Stimulated activated CD8-positive, alpha-beta memory T cell treated with anti-CD3 and anti-CD28 coated beads, Interleukin-12 subunit alpha, Interleukin-12 subunit beta, amount 100 ng/mL, for 24 hours (primary cell): ENCODE results near the gene C12orf76.
"Not testable (repeated sequence)": the region's sequence is repeated elsewhere in the genome, so short reads cannot be mapped to it uniquely, and the experiment has no call there.

Experiments used
- DNase-seq: peaks from one replicate; pipeline ENCODE4 v3.0.0-alpha.2; 2020; ENCODE audit errors: extremely low read depth

Gene C12orf76

GRCh38 chr12:110065540-110065939 is 17.2 kb upstream of the C12orf76 start:
- no peak for DNase-seq

- DNase-seq: no peak
These were observed 13.9 kb upstream of the C12orf76 start for GRCh38 chr12:110062241-110062640.

GRCh38 chr12:110059651-110060000 is 11.3 kb upstream of the C12orf76 start:
- no peak for DNase-seq

DNA sequence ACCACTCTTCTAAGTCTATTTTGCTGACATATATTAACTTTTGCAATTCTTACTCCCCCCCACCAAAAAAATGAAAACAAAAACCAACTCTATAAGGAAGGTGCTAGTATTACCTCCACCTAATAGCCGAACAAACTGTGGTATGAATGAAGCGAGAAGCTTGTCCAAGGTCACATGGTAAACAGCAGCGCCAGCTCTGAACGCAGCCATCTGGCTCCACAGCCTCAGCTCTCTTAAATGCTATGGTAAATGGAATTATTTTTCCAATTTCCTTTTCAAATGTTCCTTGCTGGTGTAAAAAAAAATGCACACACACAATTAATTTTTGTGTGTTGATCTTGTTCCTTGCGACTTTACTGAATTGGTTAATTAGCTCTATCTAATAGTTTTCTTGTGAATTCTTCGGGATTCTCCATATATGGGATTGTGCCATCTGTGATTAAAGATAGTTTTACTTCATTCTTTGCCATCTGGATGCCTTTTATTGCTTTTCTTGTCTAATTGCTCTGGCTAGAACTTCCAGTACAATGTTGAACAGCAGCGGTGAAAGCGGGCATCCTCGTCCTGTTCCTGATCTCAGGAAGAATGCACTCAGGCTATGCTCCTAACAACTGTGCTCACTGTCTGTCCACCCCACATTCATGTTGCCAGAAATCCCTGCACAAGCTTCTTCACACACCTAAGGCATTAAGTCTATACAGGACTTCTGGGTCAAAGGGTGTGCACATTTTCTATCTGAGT is 10.7 kb upstream of the C12orf76 start:
- no peak for DNase-seq

- not testable (repeated sequence) for DNase-seq
These were observed 8.3 kb upstream of the C12orf76 start for GRCh38 chr12:110056643-110057042.

- DNase-seq: not testable (repeated sequence)
These were observed 7.3 kb upstream of the C12orf76 start for GRCh38 chr12:110055375-110056352.

DNA sequence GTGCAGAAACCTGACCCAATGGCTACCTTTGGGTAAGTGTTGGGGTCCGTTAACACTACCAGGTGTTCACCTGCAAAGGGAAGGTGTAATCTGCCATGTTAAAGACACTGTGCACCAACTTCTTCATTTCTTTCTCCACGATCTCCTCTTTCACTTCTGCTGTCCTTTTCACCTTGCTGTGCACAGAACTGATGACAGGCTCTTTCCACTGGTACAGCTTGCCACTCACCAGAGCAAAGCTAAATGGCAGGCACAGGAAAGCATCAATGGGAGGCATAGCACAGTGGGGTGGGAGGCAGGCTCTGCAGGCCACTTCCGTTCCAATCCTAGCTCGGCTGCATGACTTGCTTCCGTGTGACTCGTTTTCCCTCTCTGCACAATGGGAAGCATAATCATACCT is 2.6 kb upstream of the C12orf76 start:
- DNase-seq: no peak

GRCh38 chr12:110049666-110050065 is 1.3 kb upstream of the C12orf76 start:
- not testable (repeated sequence) for DNase-seq

GRCh38 chr12:110049034-110049433 is 712 bp upstream of the C12orf76 start:
- not testable (repeated sequence) for DNase-seq

- no peak for DNase-seq
These were observed 903 bp downstream of the C12orf76 start for GRCh38 chr12:110047297-110047940.

DNA sequence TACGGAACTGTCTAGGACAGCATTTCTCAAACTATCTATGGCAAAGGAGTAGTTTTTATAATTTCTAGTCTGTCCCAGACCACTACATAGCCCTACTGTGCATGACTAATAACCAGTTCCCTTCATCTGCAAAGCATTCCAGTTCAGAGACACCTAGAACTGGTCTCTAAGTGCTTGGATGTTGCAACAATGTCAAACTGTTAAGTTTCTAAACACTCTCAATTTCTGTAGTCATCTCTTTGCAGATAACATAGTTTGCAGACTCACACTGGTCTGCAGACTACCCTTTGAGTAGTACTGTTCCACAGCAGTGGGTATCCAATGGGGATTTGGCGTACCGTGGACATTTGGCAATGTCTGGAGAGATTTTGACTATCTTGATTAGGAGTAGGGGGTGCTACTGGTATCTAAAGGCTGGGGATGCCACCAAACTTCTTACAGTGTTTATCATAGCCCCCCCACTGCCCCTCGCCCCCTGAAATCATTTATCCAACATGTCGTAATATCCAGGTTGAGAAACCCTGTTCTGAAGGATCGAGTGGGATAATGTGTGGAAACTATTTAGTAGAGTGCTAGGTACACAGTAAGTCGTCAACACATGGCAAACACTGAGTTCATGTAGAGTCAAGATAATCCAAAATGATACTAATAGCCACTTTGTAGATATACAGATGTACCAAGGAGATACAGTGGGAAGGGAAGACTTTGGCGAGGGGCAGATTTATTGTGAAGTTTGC is 1.7 kb downstream of the C12orf76 start:
- DNase-seq: no peak

- no peak for DNase-seq
These were observed 6.1 kb downstream of the C12orf76 start for GRCh38 chr12:110042264-110042663.

DNA sequence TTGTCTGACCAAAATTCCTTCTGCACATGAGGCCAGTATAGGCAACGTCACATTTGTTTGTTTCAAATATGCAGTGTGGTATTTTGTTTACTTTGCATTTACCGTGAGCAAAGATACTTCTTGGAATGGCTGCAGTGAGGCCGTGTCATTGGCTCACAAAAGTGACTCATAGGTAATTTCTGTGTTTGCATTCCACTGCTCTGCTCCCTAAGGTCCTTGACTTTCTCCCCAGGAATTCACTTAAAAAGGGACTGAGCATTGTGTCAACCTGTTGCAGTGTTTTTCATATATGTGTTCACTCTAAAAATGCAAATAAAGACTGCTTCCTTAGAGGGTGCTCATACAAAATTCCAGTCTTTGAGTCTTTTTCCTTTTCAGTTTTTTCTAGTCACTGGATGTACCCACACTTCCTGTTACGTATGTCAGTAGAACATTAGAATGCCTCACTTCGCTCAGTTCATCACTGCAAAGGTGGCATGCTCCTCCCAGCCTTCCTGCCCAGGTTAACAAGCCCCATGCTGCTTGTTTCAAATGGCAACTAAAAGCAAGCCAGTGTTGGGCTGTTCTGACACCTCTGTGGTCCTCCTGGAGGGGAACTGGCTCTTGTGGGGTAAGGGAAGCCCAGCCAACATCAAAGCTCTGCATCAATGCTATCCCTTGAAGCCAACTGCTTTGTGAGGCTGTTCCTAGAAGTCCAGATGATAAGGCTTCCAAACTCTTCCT is 9.1 kb downstream of the C12orf76 start:
- no peak for DNase-seq

- no peak for DNase-seq
These were observed 9.6 kb downstream of the C12orf76 start for GRCh38 chr12:110038741-110039084.

GRCh38 chr12:110037315-110037714 is 11.0 kb downstream of the C12orf76 start:
- DNase-seq: no peak

GRCh38 chr12:110035534-110036104 is 12.7 kb downstream of the C12orf76 start:
- no peak for DNase-seq

DNA sequence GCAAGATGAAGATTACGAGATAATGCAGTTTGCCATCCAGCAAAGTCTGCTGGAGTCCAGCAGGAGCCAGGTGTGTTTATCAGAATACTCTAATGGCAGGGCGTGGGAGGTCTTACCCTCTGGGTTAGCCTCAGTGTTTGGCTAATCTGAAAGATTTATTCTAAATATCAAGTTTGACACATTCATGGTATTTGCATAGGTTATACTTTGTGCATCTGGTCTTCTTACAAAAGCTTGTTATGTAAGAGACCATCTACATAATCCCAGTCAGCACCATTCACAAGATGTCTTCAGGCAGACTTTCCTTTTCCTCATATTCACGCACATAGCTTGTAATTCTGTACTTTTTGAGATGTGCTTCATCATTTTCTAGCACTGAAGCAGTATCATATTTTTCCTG is 14.4 kb downstream of the C12orf76 start:
- no peak for DNase-seq

DNA sequence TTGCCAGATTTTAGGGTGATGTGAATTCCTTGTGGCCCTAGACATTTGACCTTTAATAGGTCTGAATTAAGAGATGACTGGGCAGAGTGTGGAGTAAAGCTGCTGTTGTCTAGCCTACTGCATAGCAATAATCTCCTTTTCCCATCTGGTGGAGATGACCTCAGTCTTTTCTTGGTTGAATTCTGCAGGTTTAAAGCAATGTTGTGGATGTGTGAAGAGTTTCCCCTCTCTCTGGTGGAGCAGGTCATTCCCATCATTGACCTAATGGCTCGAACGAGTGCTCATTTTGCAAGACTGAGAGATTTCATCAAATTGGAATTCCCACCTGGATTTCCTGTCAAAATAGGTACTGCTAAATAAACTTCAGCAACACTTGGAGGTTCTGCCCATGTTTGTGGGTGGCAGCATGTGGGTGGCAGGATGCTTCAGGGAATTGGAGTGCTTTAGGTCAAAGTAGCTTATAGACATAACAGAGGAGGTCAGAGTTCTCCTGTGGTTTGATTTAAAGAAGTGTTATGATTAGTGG is 19.0 kb downstream of the C12orf76 start:
- no peak for DNase-seq

DNA sequence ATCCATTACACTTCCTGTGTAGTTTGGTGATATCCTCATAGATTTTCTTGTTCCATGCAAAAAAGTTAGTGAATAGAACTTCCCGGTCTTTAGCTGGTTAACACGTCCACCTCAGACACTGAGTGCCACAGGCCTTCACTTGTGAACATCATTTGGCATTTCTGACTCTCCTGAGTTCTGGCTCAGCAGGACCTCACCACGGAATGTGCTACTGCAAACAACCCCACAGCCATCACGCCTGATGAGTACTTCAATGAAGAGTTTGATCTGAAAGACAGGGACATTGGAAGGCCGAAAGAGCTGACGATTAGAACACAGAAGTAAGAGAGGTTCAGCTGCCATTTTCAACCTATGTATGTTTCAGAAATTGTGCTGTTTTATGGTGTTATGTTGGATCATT is 20.0 kb downstream of the C12orf76 start:
- DNase-seq: no peak

- no peak for DNase-seq
These were observed 24.3 kb downstream of the C12orf76 start for GRCh38 chr12:110024051-110024450.
